Suprapubic skin (tissue), 4 donors: Measurements from ENCODE around the gene ZNF407.

Experiments
- CTCF ChIP-seq, 2 donors: fragments of 200-600 bp in 1 of 2; fragments of 450-650 bp in 1 of 2; sonication (generic) in 1 of 2; IDR thresholded peaks; one replicate each; pipeline ENCODE4 v1.5.1; 2016 to 2019; ENCODE audit warnings: antibody characterized with exemption in 2 of 2, mild to moderate bottlenecking in 1 of 2, moderate library complexity in 1 of 2
- EP300 ChIP-seq: sonication (generic); formaldehyde crosslinking; IDR thresholded peaks from one replicate; pipeline ENCODE4 v1.6.1; 2017; ENCODE audit warnings: antibody characterized with exemption
- POLR2A ChIP-seq, 2 donors: fragments of 450-650 bp; IDR thresholded peaks; one replicate each; pipeline ENCODE4 v1.6.1; 2017; ENCODE audit warnings: antibody characterized with exemption in 2 of 2, mild to moderate bottlenecking in 2 of 2, moderate library complexity in 2 of 2
- POLR2AphosphoS5 ChIP-seq, 3 donors: sonication (generic); formaldehyde crosslinking; IDR thresholded peaks; one replicate each; pipeline ENCODE4 v1.6.1; 2017; ENCODE audit warnings: antibody characterized with exemption in 3 of 3

DNA sequence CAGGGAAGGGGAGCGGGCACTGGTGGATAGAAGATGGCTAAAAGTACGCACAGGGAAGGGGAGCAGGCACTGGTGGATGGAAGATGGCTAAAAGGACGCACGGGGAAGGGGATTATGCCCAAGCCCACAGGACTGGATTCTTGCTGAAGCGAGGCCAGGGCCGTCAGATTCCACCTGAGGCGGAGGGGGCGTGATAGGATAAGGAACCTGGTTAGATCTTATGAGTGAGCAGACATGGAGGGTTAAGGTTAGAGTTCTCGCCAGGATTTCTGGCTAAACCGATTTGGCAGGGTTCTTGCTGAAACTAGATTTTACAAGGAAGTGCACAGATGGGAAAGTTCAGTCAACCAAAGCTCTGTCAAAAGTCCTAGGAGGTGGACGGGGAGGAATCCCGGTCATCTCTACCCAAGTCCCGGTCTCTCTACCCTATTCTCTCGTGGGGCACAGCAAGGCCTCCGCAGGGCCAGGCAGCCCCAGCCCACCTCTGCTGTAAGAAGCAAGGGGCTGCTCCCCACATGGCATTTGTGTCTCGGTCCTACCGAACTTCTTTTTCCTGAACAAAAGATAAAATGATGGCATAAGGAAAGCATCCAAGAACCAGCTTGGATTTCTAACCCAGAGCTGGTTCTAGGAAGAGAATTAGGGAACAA lies 470.5 kb downstream of the ZNF407 start:
- no peak for TF ChIP-seq CTCF (IDR thresholded peaks at IDR 0.05)
- TF ChIP-seq POLR2A (IDR thresholded peaks at IDR 0.05) = no peak
- TF ChIP-seq POLR2AphosphoS5 (IDR thresholded peaks at IDR 0.05) = no peak
- TF ChIP-seq EP300 = no peak
